ENCODE measurements around the gene STRBP. TPM values are rescaled to one million over a fixed set of nuclear protein-coding genes. Genes with fewer than 3 reads are reported as not detected.

Gene STRBP
- total RNA-seq, 1 experiment from 2014 or later = 74.0 TPM

- Histone ChIP-seq H3K4ac (ENCODE audit: low read depth, low read length) (no peak overlapping the region), H3K56ac (ENCODE audit: insufficient read length, low read depth, low read length) (no peak overlapping the region), H2AK5ac (ENCODE audit: insufficient read length, low read length) (no peak overlapping the region), H3K4me1 (ENCODE audit: insufficient read depth, low read length) (no peaks in the 10 kb centered on the region), H3K4me2 (ENCODE audit: insufficient read depth, insufficient read length, low read length) (no peak overlapping the region), H3K9me3 (ENCODE audit: control insufficient read depth, low read depth, low read length) (no peaks in the 10 kb centered on the region), H4K20me1 (ENCODE audit: control insufficient read depth, insufficient read depth, insufficient read length) (no peaks in the 10 kb centered on the region), H3K14ac (ENCODE audit: insufficient read depth, low read length) (no peak overlapping the region; the same call in 1 of the 2 replicates), H3K79me1 (ENCODE audit: insufficient read depth, low read depth, low read length, poor library complexity, severe bottlenecking) (no peaks in the 10 kb centered on the region), H3K9ac (ENCODE audit: extremely low read depth, insufficient read length, low read length) (no peak overlapping the region), H3T11ph (ENCODE audit: low read length) (no peak overlapping the region), H2BK120ac (ENCODE audit: low read depth, low read length, poor library complexity, severe bottlenecking) (no peak overlapping the region), H2BK20ac (ENCODE audit: low read depth, low read length, poor library complexity, severe bottlenecking) (no peak overlapping the region), H2BK5ac (ENCODE audit: insufficient read length, low read length) (no peak overlapping the region), H2AFZ (ENCODE audit: low read length) (no peak overlapping the region), H3K23ac (ENCODE audit: insufficient read length, low read depth, low read length) (no peak overlapping the region), H2BK12ac (ENCODE audit: insufficient read length, low read depth, low read length) (no peak overlapping the region), H3K79me2 (ENCODE audit: insufficient read depth, low read length) (no peaks in the 10 kb centered on the region), H4K91ac (ENCODE audit: insufficient read length, low read depth, low read length) (no peak overlapping the region), H3K27me3 (ENCODE audit: insufficient read depth, low read length) (no peaks in the 10 kb centered on the region), H3K18ac (ENCODE audit: insufficient read length, low read depth, low read length) (no peak overlapping the region), H3K23me2 (ENCODE audit: insufficient read length, low read depth, low read length, poor library complexity, severe bottlenecking) (no peaks in the 10 kb centered on the region), H3K27ac (ENCODE audit: insufficient read length, low read depth, low read length) (no peak overlapping the region), H4K5ac (ENCODE audit: insufficient read length, low read depth, low read length) (no peak overlapping the region), H4K8ac (replicated peaks; ENCODE audit: insufficient read length, low read depth, low read length) (no peak overlapping the region), H2BK15ac (ENCODE audit: low read depth, low read length) (no peak overlapping the region)
- H3K27ac Mint-ChIP-seq = peak overlapping the region in 1 of 3 experiments; percentile 73; a peak in 1 of 7 replicates
- H3K4me3 Mint-ChIP-seq = no peak overlapping the region
- peak; percentile 56 for DNase-seq
- WGBS (ENCODE audit: extremely low coverage, insufficient read length, low lambda C conversion rate) = no CpG with 5 or more reads among the region's 4 CpGs
- no peaks in the 10 kb centered on the region for H3K36me3 Mint-ChIP-seq (ENCODE audit: insufficient read depth in 1 of 3, low read depth in 3 of 3)
- peaks cover 2 to 7% of the 10 kb centered on the region in 2 experiments; a peak in 2 of 4 replicates for H3K4me1 Mint-ChIP-seq
- peaks cover 2% of the 10 kb centered on the region; the same call in 1 of the 2 replicates for H3K27me3 Mint-ChIP-seq (ENCODE audit: low read depth)
- TF ChIP-seq CTCF (conservative IDR thresholded peaks at IDR 0.05) = 0 out of 3 replicates have a peak, but pooled peaks have one; percentile 9
- peaks cover 0 to 2% of the 10 kb centered on the region in 2 experiments; a peak in 1 of 5 replicates for H3K9me3 Mint-ChIP-seq
Measured at GRCh38 chr9:123312306-123312877, 44.0 kb upstream of the STRBP start.
